Right cardiac atrium (tissue), 5 donors: ENCODE data around the gene INCA1. TPM values are rescaled to one million over a fixed set of nuclear protein-coding genes. Genes with fewer than 3 reads are reported as not detected.

Source experiments
- ATAC-seq, 2 donors: fragments of 200-7000 bp; cut with Tn5 transposase; one replicate each; pipeline versions ENCODE4 v1.8.0 to v1.9.1; 2020; ENCODE audit warnings: moderate library complexity in 2 of 2, mild to moderate bottlenecking in 1 of 2
- DNase-seq, 3 donors: peaks; one replicate each; pipeline ENCODE4 v3.0.0-alpha.2; 2020
- H3K27ac ChIP-seq: one replicate; pipeline ENCODE4 v1.5.1; 2013; ENCODE audit warnings: mild to moderate bottlenecking, low read length, control low read depth, moderate library complexity
- H3K27me3 ChIP-seq: one replicate; pipeline ENCODE4 v1.6.1; 2013; ENCODE audit not compliant: control insufficient read depth, insufficient read depth
- H3K4me1 ChIP-seq: one replicate; pipeline ENCODE4 v1.6.1; 2013; ENCODE audit warnings: low read length; ENCODE audit not compliant: control insufficient read depth, insufficient read depth
- H3K4me3 ChIP-seq: one replicate; pipeline ENCODE4 v1.5.1; 2013; ENCODE audit warnings: low read length, control low read depth
- H3K9me3 ChIP-seq: one replicate; pipeline ENCODE4 v1.6.1; 2013; ENCODE audit warnings: low read length; ENCODE audit not compliant: control insufficient read depth
- WGBS: extraction: QIAGEN DNeasy Blood & Tissue Kit; methylation state at CpG from one replicate; pipeline ENCODE4 v1.1.7; 2013; 5-methylcytosine and 5-hydroxymethylcytosine counted together
- intact Hi-C, 4 donors: fragments of 100-400 bp; cut with DNase I; formaldehyde crosslinking; loops; one replicate each; pipeline versions ENCODE4 v1.11.0 to v1.14.0; 2022 to 2023
- polyA plus RNA-seq: library from polyadenylated mRNA; stranded (reverse); fragments of 200-250 nt; gene quantifications from one replicate; pipeline ENCODE4 v1.2.3, GENCODE V29; 2013
- total RNA-seq, 4 donors: library from RNA; stranded (reverse); fragmentation: NEBNext Ultra II Directional; extraction: Animal tissue kit (Norgen Biotek cat#: 25700); gene quantifications; one replicate each; pipeline ENCODE4 v1.2.1, GENCODE V29; 2021
- donor health status: healthy with polysubstance abuse.
- donor health status: DM: no; HTN: yes; CAD: no.
- donor health status: DM: no; HTN: no; CAD: no.
- donor health status: DM: no; HTN: yes; CAD: no; lungs with severe emphysema.
- donor health status: DM: yes; HTN: yes; CAD: no.

Gene INCA1
- total and polyA plus RNA-seq, 5 donors, result 2.2 to 5.0 (median 3.7) TPM

- H3K4me1 ChIP-seq, result peaks cover 4% of the 10 kb centered on the region
- intact Hi-C loops, result loop anchor here in 1 of 4 donors (10.0 kb wide), 1 partner anchor 85 kb away; no protein-coding TSS in a partner anchor
- H3K4me3 ChIP-seq, result no peak overlapping the region
Observed at GRCh38 chr17:4969551-4970173, 27.7 kb downstream of the INCA1 start.

DNA sequence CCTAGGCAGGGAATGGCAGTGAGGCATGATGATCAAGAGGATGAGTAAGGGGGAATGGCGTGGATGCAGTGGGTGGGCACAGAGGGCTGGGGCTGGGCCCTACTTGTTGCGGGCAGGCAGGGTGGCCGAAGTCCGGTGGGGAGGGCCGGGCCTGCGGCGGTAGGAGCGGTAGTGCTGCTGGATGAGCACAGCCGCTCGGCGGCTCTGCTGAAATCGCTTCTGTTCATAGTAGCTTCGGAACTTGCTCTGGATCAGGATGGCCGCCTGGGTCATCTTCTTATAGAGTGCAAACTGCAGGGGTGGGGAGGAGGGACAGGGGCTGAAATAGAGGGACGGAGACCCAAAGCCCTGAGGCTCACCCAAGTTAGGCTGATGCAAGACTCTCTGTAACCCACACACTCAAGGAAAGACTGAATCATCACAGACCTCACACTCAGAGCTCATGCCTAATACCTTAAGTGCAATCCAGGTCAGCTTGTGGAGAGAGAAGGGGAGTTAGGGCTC, 28.2 kb downstream of the INCA1 start:
- DNase-seq, result no peak
- WGBS, result 74% methylated on average over 15 of the region's 15 CpGs
- H3K4me1 ChIP-seq, result peaks cover 4% of the 10 kb centered on the region

More at GRCh38 chr17:4969551-4970173, 27.7 kb downstream of the INCA1 start:
- ATAC-seq (no peak), DNase-seq (no peak)
- H3K9me3 ChIP-seq, result no peaks in the 10 kb centered on the region
- H3K27me3 ChIP-seq, result no peaks in the 10 kb centered on the region
- H3K27ac ChIP-seq, result peak overlapping the region; percentile 10
- WGBS, result 80% methylated on average over 16 of the region's 16 CpGs

GRCh38 chr17:4968486-4969046, 28.8 kb downstream of the INCA1 start:
- Histone ChIP-seq H3K4me3 (peak overlapping the region; percentile 22), H3K4me1 (peaks cover 2% of the 10 kb centered on the region), H3K27ac (peak overlapping the region; percentile 72), H3K9me3 (no peaks in the 10 kb centered on the region), H3K27me3 (no peaks in the 10 kb centered on the region)
- DNase-seq (peak in 1 of 3 donors; percentile 71), ATAC-seq (no peak)
- intact Hi-C loops, result no loop called here
- 30% methylated on average over 23 of the region's 23 CpGs for WGBS

More for the DNA sequence above, 28.2 kb downstream of the INCA1 start:
- Histone ChIP-seq H3K9me3 (no peaks in the 10 kb centered on the region), H3K27me3 (no peaks in the 10 kb centered on the region), H3K4me3 (no peak overlapping the region), H3K27ac (peak overlapping the region; percentile 72)
- intact Hi-C loops, result no loop called here
- ATAC-seq, result no peak

GRCh38 chr17:4967539-4968485, 29.5 kb downstream of the INCA1 start, which contains the start of gene SPAG7:
SPAG7 (minus strand) TSS chr17:4967817; CDS start chr17:4967804, 13 bp downstream.
- 1% methylated on average over 66 of the region's 66 CpGs for WGBS
- H3K9me3 ChIP-seq, result no peaks in the 10 kb centered on the region
- H3K27ac ChIP-seq, result peak within 1 kb of the TSS; percentile 93
- H3K4me1 ChIP-seq, result peaks cover 2% of the 10 kb centered on the region
- peak within 1 kb of the TSS; percentile 54 for H3K4me3 ChIP-seq
- intact Hi-C loops, result no loop called here
- peak; percentile 93 to 97 (median 97) for DNase-seq
- peak; percentile 85 to 87 for ATAC-seq
- H3K27me3 ChIP-seq, result no peaks in the 10 kb centered on the region

GRCh38 chr17:4966844-4967538, 30.3 kb downstream of the INCA1 start:
- WGBS, result under 1% methylated on average over 42 of the region's 42 CpGs
- Histone ChIP-seq H3K9me3 (no peaks in the 10 kb centered on the region), H3K27ac (peak overlapping the region; percentile 93), H3K27me3 (no peaks in the 10 kb centered on the region), H3K4me1 (no peaks in the 10 kb centered on the region), H3K4me3 (peak overlapping the region; percentile 54)
- ATAC-seq (peak; percentile 94 to 95), DNase-seq (peak; percentile 98 to 99 (median 99))
- intact Hi-C loops, result no loop called here

DNA sequence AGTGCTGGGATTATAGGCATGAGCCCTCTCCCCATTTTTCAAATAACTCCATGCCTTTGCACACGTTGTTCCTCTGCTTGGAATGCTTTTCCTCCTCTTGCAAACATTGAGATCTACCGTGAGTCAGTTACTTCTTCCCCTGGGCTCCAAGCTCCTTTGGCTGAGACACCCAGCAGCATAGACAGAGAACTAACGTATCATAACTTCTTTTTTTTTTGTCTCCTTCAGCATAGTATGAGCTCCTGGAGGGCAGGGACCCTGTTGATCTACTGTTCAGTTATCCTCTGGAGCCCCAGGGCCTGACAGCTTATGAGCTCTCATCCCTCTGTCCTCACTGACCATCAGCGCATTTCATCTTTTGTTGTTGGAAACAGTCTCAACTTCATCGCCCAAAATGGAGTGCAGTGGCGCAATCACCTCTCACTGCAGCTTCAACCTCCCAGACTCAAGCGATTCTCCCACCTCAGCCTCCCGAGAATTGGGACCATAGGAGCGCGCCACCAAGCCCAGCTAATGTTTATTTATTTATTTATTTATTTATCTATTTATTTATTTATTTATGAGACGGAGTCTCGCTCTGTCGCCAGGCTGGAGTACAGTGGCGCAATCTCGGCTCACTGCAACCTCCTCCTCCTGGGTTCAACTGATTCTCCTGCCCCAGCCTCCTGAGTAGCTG, 31.9 kb downstream of the INCA1 start:
- no peak overlapping the region for H3K4me3 ChIP-seq
- DNase-seq, result no peak
- intact Hi-C loops, result no loop called here
- H3K9me3 ChIP-seq, result no peaks in the 10 kb centered on the region
- H3K27me3 ChIP-seq, result no peaks in the 10 kb centered on the region
- no peak overlapping the region for H3K27ac ChIP-seq
- WGBS, result 97% methylated on average over 15 of the region's 15 CpGs
- no peaks in the 10 kb centered on the region for H3K4me1 ChIP-seq
- ATAC-seq, result no peak

- H3K4me3 ChIP-seq, result no peak overlapping the region
- no peak for DNase-seq
- WGBS, result 81% methylated on average over 9 of the region's 9 CpGs
- no peaks in the 10 kb centered on the region for H3K4me1 ChIP-seq
- no peaks in the 10 kb centered on the region for H3K27me3 ChIP-seq
- ATAC-seq, result no peak
- no peak overlapping the region for H3K27ac ChIP-seq
- intact Hi-C loops, result no loop called here
- H3K9me3 ChIP-seq, result no peaks in the 10 kb centered on the region
Observed at GRCh38 chr17:4960279-4960922, 36.9 kb downstream of the INCA1 start.

- Histone ChIP-seq H3K27ac (no peak overlapping the region), H3K9me3 (no peaks in the 10 kb centered on the region), H3K4me3 (no peak overlapping the region), H3K27me3 (no peaks in the 10 kb centered on the region), H3K4me1 (no peaks in the 10 kb centered on the region)
- peak; percentile 7 to 9 for ATAC-seq
- 86% methylated on average over 18 of the region's 18 CpGs for WGBS
- no peak for DNase-seq
- intact Hi-C loops, result no loop called here
Observed at GRCh38 chr17:4959261-4959965, 37.9 kb downstream of the INCA1 start.

DNA sequence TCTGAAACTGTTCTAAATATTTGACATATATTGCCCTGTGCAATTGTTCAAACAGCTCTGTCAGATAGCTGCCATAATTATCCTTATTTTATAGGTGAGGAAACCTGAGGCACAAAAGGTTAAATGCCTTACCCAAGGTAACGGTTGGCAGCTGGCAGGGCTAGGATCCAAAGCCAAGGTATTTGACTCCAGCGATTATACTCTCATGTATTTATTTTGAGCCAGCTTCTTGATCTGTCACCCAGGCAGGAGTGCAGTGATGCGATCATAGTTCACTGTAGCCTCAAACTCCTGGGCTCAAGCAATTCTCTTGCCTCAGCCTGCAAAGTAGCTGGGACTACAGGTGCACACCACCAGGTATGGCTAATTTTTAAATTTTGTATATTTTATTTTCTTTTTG, 39.2 kb downstream of the INCA1 start:
- H3K4me1 ChIP-seq, result no peaks in the 10 kb centered on the region
- H3K9me3 ChIP-seq, result no peaks in the 10 kb centered on the region
- intact Hi-C loops, result no loop called here
- H3K27me3 ChIP-seq, result no peaks in the 10 kb centered on the region
- H3K4me3 ChIP-seq, result no peak overlapping the region
- ATAC-seq (no peak), DNase-seq (no peak)
- no peak overlapping the region for H3K27ac ChIP-seq
- WGBS, result 66% methylated on average over 3 of the region's 3 CpGs
